PC-9 (cell line): Measurements from ENCODE around the gene ERI3. TPM values are rescaled to one million over a fixed set of nuclear protein-coding genes. Genes with fewer than 3 reads are reported as not detected.

Experiments used
- BruUV-seq: library from RNA; stranded (reverse); fragments of 400-500 nt; replicated peaks from 2 replicates; lab custom pipeline; 2021; lab: Mats Ljungman, UMichigan
- CTCF ChIA-PET: fragments of 300-600 bp; sonication (Branson Sonifier 250); formaldehyde crosslinking; loops from one replicate; lab custom pipeline; 2022; ENCODE audit warnings: antibody characterized with exemption; lab: Charles Lee
- POLR2A ChIA-PET: fragments of 300-600 bp; sonication (Branson Sonifier 250); formaldehyde crosslinking; loops from one replicate; lab custom pipeline; 2022; ENCODE audit warnings: antibody characterized with exemption; ENCODE audit not compliant: unreplicated experiment; lab: Charles Lee
- DNase-seq, 2 experiments: peaks; one replicate each; pipeline versions ENCODE4 v3.0.0 to v3.0.0-alpha.2; 2015 to 2022; ENCODE audit warnings: mixed read lengths in 1 of 2
- H2AFZ ChIP-seq: fragments of 200-600 bp; sonication (generic); 2 replicates; pipeline ENCODE4 v1.8.1; 2017; ENCODE audit warnings: antibody characterized with exemption
- H3F3A ChIP-seq: fragments of 200-600 bp; sonication (generic); 2 replicates; pipeline ENCODE4 v1.8.1; 2017; ENCODE audit warnings: antibody characterized with exemption, mild to moderate bottlenecking, low read depth; ENCODE audit not compliant: insufficient read depth
- H3K27ac ChIP-seq: fragments of 200-600 bp; sonication (generic); 2 replicates; pipeline ENCODE4 v1.6.1; 2016; ENCODE audit warnings: mixed run types
- H3K27me3 ChIP-seq: fragments of 200-600 bp; sonication (generic); 2 replicates; pipeline ENCODE4 v1.6.1; 2016; ENCODE audit warnings: low read depth, mixed run types; ENCODE audit not compliant: insufficient read depth
- H3K36me3 ChIP-seq: fragments of 200-600 bp; sonication (generic); 2 replicates; pipeline ENCODE4 v1.6.1; 2016; ENCODE audit warnings: low read depth, mixed run types
- H3K4me1 ChIP-seq: fragments of 200-600 bp; sonication (generic); replicated peaks from 2 replicates; pipeline ENCODE4 v1.6.1; 2016; ENCODE audit warnings: mixed run types; ENCODE audit not compliant: insufficient read depth
- H3K4me2 ChIP-seq: fragments of 200-600 bp; sonication (generic); 2 replicates; pipeline ENCODE4 v1.6.1; 2017; ENCODE audit warnings: mixed run types
- H3K4me3 ChIP-seq: fragments of 200-600 bp; sonication (generic); 2 replicates; pipeline ENCODE4 v1.6.1; 2016; ENCODE audit warnings: mixed run types
- H3K79me2 ChIP-seq: fragments of 200-600 bp; sonication (generic); 2 replicates; pipeline ENCODE4 v1.6.1; 2017; ENCODE audit warnings: low read depth, mixed run types
- H3K9me2 ChIP-seq: fragments of 200-600 bp; sonication (generic); 2 replicates; pipeline ENCODE4 v1.8.1; 2017; ENCODE audit warnings: mild to moderate bottlenecking; ENCODE audit not compliant: insufficient read depth
- H3K9me3 ChIP-seq: fragments of 200-600 bp; sonication (generic); 2 replicates; pipeline ENCODE4 v1.8.1; 2016; ENCODE audit warnings: low read depth; ENCODE audit not compliant: insufficient read depth
- H4K20me1 ChIP-seq: fragments of 200-600 bp; sonication (generic); 2 replicates; pipeline ENCODE4 v1.8.1; 2017; ENCODE audit not compliant: insufficient read depth
- EZH2 ChIP-seq: fragments of 200-600 bp; sonication (generic); IDR thresholded peaks from 2 replicates; pipeline ENCODE4 v1.8.0; 2017; ENCODE audit warnings: antibody characterized with exemption, low read depth
- intact Hi-C: fragments of 100-400 bp; cut with micrococcal nuclease; formaldehyde crosslinking; loops from one replicate; pipeline ENCODE4 v1.10.0; 2022; ENCODE audit not compliant: unreplicated experiment
- total RNA-seq: library from RNA; stranded (reverse); gene quantifications from 2 replicates; pipeline ENCODE4 v1.2.3, GENCODE V29; 2021
- TF ChIP-seq, protein P1 (sequence below): fragments of 200-600 bp; sonication (generic); conservative IDR thresholded peaks from 2 replicates; pipeline ENCODE4 v1.6.1; 2017; ENCODE audit warnings: mixed run types, antibody characterized with exemption, mild to moderate bottlenecking, moderate library complexity

Gene ERI3
- total RNA-seq, 1 experiment from 2014 or later = 120 TPM

DNA sequence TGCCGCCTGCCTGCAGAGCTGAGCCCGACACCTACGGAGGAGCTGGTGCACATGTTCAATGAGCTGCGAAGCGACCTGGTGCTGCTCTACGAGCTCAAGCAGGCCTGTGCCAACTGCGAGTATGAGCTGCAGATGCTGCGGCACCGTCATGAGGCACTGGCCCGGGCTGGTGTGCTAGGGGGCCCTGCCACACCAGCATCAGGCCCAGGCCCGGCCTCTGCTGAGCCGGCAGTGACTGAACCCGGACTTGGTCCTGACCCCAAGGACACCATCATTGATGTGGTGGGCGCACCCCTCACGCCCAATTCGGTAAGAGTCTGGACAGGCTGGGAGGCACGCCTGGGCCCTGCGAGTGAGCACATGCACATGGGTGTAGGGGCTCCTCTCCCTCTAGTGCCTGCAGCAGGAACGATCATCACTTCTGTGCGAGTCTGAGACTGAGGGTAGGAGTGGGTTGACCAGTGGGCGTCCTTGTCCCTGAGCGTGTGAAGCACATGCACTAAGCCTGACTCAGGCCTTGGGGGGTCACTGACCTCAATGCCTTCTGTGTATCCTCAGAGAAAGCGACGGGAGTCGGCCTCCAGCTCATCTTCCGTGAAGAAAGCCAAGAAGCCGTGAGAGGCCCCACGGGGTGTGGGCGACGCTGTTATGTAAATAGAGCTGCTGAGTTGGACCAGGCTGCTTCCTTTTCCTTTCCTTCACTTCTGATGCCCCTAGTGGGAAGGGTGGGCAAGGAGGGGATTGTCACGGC lies 134.9 kb downstream of the ERI3 start:
- intact Hi-C loops = no loop called here
- TF ChIP-seq, protein P1, sequence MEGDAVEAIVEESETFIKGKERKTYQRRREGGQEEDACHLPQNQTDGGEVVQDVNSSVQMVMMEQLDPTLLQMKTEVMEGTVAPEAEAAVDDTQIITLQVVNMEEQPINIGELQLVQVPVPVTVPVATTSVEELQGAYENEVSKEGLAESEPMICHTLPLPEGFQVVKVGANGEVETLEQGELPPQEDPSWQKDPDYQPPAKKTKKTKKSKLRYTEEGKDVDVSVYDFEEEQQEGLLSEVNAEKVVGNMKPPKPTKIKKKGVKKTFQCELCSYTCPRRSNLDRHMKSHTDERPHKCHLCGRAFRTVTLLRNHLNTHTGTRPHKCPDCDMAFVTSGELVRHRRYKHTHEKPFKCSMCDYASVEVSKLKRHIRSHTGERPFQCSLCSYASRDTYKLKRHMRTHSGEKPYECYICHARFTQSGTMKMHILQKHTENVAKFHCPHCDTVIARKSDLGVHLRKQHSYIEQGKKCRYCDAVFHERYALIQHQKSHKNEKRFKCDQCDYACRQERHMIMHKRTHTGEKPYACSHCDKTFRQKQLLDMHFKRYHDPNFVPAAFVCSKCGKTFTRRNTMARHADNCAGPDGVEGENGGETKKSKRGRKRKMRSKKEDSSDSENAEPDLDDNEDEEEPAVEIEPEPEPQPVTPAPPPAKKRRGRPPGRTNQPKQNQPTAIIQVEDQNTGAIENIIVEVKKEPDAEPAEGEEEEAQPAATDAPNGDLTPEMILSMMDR = no peak
- TF ChIP-seq EZH2 = no peak
- BruUV-seq = no TSS peak
- no peaks in the 10 kb centered on the region for H3K9me2 ChIP-seq
- no peaks in the 10 kb centered on the region for H3K27me3 ChIP-seq
- H3K4me3 ChIP-seq = no peak overlapping the region
- no peaks in the 10 kb centered on the region; the same call in 1 of the 2 replicates for H3K36me3 ChIP-seq
- H3F3A ChIP-seq = peaks cover 14% of the 10 kb centered on the region; the same call in 1 of the 2 replicates
- H3K79me2 ChIP-seq = no peaks in the 10 kb centered on the region
- H3K27ac ChIP-seq = no peak overlapping the region
- POLR2A ChIA-PET = interaction anchor here (0.6 kb wide), 1 partner anchor 509 kb away, joined by 4 read pairs; no protein-coding TSS in a partner anchor
- H4K20me1 ChIP-seq = no peaks in the 10 kb centered on the region
- H3K4me2 ChIP-seq = no peak overlapping the region
- DNase-seq = no peak
- H3K4me1 ChIP-seq = no peaks in the 10 kb centered on the region
- H3K9me3 ChIP-seq = no peaks in the 10 kb centered on the region
- no peak overlapping the region for H2AFZ ChIP-seq
- CTCF ChIA-PET = interaction anchor here (0.6 kb wide), 1 partner anchor 8 kb away, joined by 3 read pairs; no protein-coding TSS in a partner anchor

DNA sequence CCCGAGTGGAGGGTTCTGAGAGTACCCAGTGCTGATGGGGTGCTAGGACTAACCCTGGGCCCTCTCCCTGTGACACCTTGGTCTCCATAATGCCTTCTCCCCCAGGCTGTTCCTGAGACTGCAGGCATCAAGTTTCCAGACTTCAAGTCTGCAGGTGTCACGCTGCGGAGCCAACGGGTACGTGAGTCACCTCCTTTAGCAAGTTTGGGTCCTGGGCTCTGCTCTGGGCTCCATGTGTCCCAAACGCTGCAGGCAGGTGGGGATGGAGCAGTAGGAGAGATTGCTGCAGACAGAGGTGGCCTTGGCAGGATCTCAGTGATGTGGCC lies 135.8 kb downstream of the ERI3 start:
- ChIA-PET POLR2A (interaction anchor here (0.6 kb wide), 3 partner anchors 102 to 510 kb away, joined by 4 read pairs; no protein-coding TSS in a partner anchor), CTCF (no interaction called here)
- BruUV-seq = no TSS peak

DNA sequence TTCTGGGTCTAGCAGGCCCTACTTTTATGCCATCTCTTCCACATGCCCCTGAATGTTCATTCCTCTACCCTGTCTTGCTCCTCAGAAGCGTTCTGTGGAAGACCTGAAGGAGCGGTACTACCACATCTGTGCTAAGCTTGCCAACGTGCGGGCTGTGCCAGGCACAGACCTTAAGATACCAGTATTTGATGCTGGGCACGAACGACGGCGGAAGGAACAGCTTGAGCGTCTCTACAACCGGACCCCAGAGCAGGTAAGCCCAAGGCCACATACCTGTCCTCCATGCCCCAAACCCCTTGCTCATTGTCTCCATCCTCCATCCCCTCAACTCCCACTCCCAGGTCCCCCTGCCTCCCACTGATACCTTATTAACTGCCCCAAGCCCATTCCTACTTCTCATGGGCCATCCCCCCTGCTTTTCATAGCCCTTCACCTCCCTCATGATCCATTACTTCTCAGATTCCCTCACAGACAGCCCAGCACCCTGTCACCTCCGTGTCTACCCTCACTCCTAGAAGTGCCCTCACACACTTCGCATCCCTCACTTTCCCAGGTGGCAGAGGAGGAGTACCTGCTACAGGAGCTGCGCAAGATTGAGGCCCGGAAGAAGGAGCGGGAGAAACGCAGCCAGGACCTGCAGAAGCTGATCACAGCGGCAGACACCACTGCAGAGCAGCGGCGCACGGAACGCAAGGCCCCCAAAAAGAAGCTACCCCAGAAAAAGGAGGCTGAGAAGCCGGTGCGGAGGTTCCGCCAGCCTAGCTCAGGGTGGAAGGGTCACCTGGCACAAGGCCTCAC lies 136.4 kb downstream of the ERI3 start:
- Histone ChIP-seq H4K20me1 (no peaks in the 10 kb centered on the region), H3K36me3 (no peaks in the 10 kb centered on the region; the same call in 1 of the 2 replicates), H2AFZ (no peak overlapping the region), H3K9me2 (no peaks in the 10 kb centered on the region), H3K4me3 (no peak overlapping the region), H3K4me2 (no peak overlapping the region), H3K27me3 (no peaks in the 10 kb centered on the region), H3F3A (peaks cover 20% of the 10 kb centered on the region; the same call in 1 of the 2 replicates), H3K9me3 (no peaks in the 10 kb centered on the region), H3K4me1 (0 out of 2 replicates have a peak, but pooled peaks cover 6% of the 10 kb centered on the region), H3K79me2 (peaks cover 8% of the 10 kb centered on the region), H3K27ac (no peak overlapping the region)
- intact Hi-C loops = no loop called here
- ChIA-PET CTCF (interaction anchor here (1.0 kb wide), 1 partner anchor 389 kb away, joined by 5 read pairs; no protein-coding TSS in a partner anchor), POLR2A (no interaction called here)
- no TSS peak for BruUV-seq
- TF ChIP-seq, protein P1 = no peak
- TF ChIP-seq EZH2 = no peak
- no peak for DNase-seq

More for the DNA sequence above, 135.8 kb downstream of the ERI3 start:
- H3F3A ChIP-seq = peaks cover 19% of the 10 kb centered on the region; the same call in 1 of the 2 replicates
- H4K20me1 ChIP-seq = no peaks in the 10 kb centered on the region
- H3K79me2 ChIP-seq = 0 out of 2 replicates have a peak, but pooled peaks cover 3% of the 10 kb centered on the region
- intact Hi-C loops = no loop called here
- no peak for DNase-seq
- H3K4me1 ChIP-seq = 0 out of 2 replicates have a peak, but pooled peaks cover 2% of the 10 kb centered on the region
- H3K9me3 ChIP-seq = no peaks in the 10 kb centered on the region
- H3K4me2 ChIP-seq = no peak overlapping the region
- H3K36me3 ChIP-seq = no peaks in the 10 kb centered on the region; the same call in 1 of the 2 replicates
- TF ChIP-seq, protein P1 = no peak
- no peak for TF ChIP-seq EZH2
- no peak overlapping the region for H2AFZ ChIP-seq
- no peak overlapping the region for H3K27ac ChIP-seq
- no peak overlapping the region for H3K4me3 ChIP-seq
- H3K9me2 ChIP-seq = no peaks in the 10 kb centered on the region
- no peaks in the 10 kb centered on the region for H3K27me3 ChIP-seq
